IPS-18c (cell line): ENCODE measurements around the gene HPS5.
"Not testable (repeated sequence)": the region's sequence is repeated elsewhere in the genome, so short reads cannot be mapped to it uniquely, and the experiment has no call there.

Source experiments
- H3K4me3 ChIP-seq: 2 replicates; pipeline ENCODE4 v1.7.0; 2013; ENCODE audit warnings: low read depth, mild to moderate bottlenecking, low read length, moderate library complexity; ENCODE audit not compliant: insufficient read depth
- H3K9me3 ChIP-seq: one replicate; pipeline ENCODE4 v1.6.1; 2013; ENCODE audit warnings: mild to moderate bottlenecking, low read length, moderate library complexity; ENCODE audit not compliant: control insufficient read depth, insufficient read depth

HPS5 gene

GRCh38 chr11:18254781-18255361 is 67.1 kb downstream of the HPS5 start:
- Histone ChIP-seq H3K4me3 (no peak overlapping the region), H3K9me3 (no peaks in the 10 kb centered on the region)

- Histone ChIP-seq H3K4me3 (no peak overlapping the region), H3K9me3 (no peaks in the 10 kb centered on the region)
These were observed 68.1 kb downstream of the HPS5 start for GRCh38 chr11:18253778-18254338.

DNA sequence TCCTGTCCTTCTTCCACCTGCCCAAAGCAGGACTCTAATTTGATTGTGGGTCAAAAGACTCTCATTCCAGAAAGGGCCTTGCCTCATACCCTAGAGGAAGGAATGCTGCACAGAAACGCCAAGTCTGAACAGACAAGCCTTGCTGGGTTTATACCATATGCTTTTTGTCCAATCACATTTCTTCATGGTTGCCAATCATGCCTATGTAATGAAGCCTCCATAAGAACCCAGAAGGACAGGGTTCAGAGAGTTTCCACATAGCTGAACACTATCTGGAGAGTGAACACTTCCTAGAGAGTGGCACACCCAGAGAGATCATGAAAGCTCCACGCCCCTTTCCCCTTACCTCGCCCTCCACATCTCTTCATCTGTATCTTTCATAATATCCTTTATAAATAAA is 68.7 kb downstream of the HPS5 start:
- no peak overlapping the region for H3K4me3 ChIP-seq
- no peaks in the 10 kb centered on the region for H3K9me3 ChIP-seq

DNA sequence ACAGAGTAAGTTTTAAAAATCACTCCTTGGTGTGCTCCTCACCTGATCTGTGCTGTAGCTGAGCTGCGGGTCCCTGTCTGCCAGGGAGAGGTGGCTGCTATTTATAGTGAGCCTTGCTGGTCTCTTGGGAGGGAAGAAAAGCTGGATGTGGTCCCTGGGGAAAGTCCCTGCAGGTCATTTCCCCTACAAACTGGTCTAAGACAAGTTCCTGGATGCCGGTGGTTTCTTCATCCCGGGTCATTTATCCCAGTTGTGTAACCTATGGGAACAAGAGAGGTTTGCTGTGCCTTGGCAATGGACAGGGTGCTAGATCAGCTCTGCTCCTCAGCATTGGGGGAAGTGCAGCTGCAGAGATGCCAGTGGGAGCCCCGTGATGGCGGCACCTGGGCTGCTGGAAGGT is 73.4 kb downstream of the HPS5 start, which contains the start of gene SAA2:
Gene SAA2 (minus strand): TSS at position 108 of the 400 bp plus-strand sequence. CDS start 657 bp downstream, outside the sequence.
- H3K9me3 ChIP-seq: peaks cover 2% of the 10 kb centered on the region
- no peak within 1 kb of the TSS for H3K4me3 ChIP-seq

DNA sequence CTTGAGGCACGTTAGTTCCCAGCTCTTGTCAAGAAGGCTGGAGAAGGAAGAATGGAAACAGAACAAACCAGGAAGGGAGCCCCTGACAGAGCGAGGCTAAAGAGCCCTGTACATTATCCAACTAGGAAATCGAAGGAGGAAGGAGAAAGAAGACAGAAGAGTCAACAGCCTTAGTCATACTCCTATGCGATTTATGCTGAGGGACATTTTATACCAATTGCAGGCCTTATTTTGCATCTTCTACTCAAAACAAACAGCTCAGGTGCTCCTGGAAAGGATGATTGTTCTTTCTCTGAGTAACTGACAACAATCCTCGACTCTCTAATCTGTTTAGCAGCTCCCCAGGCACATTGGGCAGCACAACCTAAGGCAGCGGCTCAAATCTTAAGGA is 74.8 kb downstream of the HPS5 start:
- H3K4me3 ChIP-seq, H3K9me3 ChIP-seq: not testable (repeated sequence)

- H3K4me3 ChIP-seq: not testable (repeated sequence)
These were observed 75.4 kb downstream of the HPS5 start for GRCh38 chr11:18246379-18247190.

DNA sequence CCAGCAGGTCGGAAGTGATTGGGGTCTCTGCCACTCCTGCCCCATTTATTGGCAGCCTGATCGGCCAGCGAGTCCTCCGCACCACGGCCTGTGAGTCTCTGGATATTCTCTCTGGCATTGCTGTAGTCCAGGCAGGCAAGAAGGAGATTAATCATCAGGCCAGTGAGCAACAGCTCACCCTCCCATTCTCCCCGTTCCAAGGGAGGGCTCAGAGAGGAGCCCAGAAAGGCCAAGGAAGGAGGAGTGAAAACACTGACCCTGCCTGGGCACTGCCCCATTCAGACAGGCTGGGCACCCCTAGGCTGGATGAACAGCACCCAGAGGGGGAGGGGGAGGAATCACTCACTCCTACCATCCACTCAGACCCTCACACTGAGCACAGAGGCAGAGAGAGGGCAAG is 76.5 kb downstream of the HPS5 start:
- H3K4me3 ChIP-seq: no peak overlapping the region
- H3K9me3 ChIP-seq: peaks cover 2% of the 10 kb centered on the region

More at GRCh38 chr11:18246379-18247190, 75.4 kb downstream of the HPS5 start:
- not testable (repeated sequence) for H3K9me3 ChIP-seq

- no peak overlapping the region for H3K4me3 ChIP-seq
- peaks cover 2% of the 10 kb centered on the region for H3K9me3 ChIP-seq
These were observed 78.1 kb downstream of the HPS5 start for GRCh38 chr11:18243783-18244362.

DNA sequence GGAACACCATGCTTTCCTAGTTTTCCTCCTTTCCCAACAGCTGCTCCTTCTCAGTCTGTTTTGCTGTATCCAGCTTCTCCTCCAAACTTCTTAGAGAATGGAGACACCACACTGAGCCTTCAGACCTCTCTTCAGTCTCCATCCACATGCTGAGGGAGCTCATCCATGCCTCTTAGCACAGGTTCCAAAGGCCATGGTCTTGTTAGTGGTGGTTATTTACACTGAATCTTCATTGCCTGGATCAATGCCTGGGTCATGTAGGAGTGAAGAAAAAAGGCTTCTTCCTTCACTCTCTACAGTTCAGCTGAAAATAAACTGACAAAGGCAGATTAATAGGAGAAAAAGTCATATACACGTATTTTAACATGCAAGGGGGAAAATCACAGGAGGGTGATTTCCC is 82.3 kb downstream of the HPS5 start:
- H3K9me3 ChIP-seq: peaks cover 2% of the 10 kb centered on the region

GRCh38 chr11:18236664-18237356 is 85.1 kb downstream of the HPS5 start, which contains the start of gene SAA4:
TSS of gene SAA4 (minus strand) at chr11:18236802. CDS start at chr11:18235926, 876 bp downstream.
- H3K4me3 ChIP-seq: no peak within 1 kb of the TSS
- no peaks in the 10 kb centered on the region for H3K9me3 ChIP-seq

More for the DNA sequence above, 82.3 kb downstream of the HPS5 start:
- H3K4me3 ChIP-seq: no peak overlapping the region

GRCh38 chr11:18235394-18236334 is 86.3 kb downstream of the HPS5 start:
- Histone ChIP-seq H3K4me3 (no peak overlapping the region), H3K9me3 (no peaks in the 10 kb centered on the region)

DNA sequence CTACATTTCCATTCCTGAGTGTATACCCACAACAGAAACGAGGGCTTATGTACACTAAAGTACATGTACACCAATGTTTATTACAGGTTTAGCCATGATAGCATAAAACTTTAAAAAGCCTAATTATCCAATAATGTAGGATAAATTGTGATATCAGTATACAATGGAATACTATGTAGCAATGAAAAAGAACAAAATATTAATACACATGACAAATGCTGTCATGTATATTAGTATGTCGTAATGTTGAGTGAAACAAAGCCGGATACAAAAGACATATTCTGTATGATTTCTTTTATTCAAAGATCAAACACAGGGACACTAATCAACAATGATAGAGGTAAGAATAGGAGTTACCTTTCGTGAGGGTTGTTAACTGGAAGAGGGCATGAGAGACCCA is 88.0 kb downstream of the HPS5 start:
- Histone ChIP-seq H3K4me3 (no peak overlapping the region), H3K9me3 (no peaks in the 10 kb centered on the region)

DNA sequence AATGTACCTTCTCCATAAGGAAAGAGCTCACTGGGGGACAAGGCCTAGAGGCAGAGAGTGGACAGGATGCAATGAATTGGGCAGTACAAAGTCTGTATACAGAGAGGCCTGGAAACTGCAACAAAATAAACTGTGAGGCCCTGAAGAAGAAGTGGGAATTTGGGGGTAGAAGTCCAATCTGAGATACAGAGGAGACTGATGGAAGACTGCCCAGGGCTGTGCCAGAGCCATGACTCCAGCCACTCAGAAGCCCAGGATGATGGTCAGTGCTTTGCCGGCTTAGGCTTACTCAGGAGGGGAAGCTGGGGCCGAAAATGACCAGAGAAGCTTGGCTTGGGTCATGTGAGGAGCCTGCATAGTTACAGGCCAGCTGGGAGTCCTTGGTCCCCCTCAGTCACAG is 91.1 kb downstream of the HPS5 start:
- Histone ChIP-seq H3K9me3 (no peaks in the 10 kb centered on the region), H3K4me3 (no peak overlapping the region)

GRCh38 chr11:18229501-18229900 is 92.4 kb downstream of the HPS5 start:
- H3K9me3 ChIP-seq: no peaks in the 10 kb centered on the region
- H3K4me3 ChIP-seq: no peak overlapping the region
